GM18519 (cell line): ENCODE data around the gene VILL.
"Not testable (repeated sequence)": the region's sequence is repeated elsewhere in the genome, so short reads cannot be mapped to it uniquely, and the experiment has no call there.

Experiments
- ATAC-seq: cut with Tn5 transposase; IDR thresholded peaks from one replicate; pipeline ENCODE4 v1.9.1; 2021; ENCODE audit warnings: mild to moderate bottlenecking, moderate library complexity; ENCODE audit not compliant: unreplicated experiment, low FRiP score

VILL gene

GRCh38 chr3:38031022-38031994, 40.7 kb downstream of the VILL start:
- ATAC-seq, result no peak

DNA sequence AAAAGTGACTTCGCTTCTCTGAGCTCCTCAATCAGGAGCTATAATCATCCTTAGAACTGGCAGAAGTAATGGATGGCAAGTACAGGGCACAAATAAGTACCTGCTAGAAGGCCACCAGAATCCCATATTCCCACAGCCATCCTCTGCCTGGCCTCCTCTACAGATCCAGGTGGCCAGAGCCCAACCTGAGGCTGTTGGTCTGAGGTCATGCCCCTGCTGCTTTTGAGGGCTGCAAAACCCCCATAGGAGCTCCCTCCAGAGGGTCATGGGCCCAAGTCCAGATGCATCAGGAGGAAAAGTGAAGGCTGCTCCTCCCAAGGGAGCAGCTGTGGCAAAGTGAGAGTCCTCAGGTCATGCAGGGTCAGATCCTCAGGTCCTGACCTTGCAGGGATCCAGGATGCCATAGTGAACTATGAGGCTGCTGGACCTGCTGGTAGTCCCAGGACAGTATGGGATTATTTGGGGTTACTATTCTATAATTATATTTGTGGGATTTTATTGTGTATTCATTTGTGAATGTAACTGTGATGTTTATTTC, 41.8 kb downstream of the VILL start:
- ATAC-seq, result no peak

GRCh38 chr3:38033586-38033985, 43.0 kb downstream of the VILL start:
- ATAC-seq, result not testable (repeated sequence)

DNA sequence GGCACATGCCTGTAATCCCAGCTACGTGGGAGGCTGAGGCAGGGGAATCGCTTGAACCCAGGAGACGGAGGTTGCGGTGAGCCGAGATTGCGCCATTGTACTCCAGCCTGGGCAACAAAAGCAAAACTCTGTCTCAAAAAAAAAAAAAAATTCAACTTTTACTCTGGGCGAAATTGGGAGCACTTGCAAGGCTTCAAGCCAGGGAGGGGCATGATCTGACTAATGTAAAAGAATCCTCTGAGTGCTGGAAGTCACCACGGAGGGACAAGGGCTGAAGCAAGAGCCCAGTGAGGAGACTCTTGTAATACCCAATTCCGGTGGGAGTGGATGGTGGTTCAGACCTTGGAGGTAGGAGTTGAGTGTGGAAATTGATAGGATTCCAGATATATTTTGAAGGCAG, 43.7 kb downstream of the VILL start:
- not testable (repeated sequence) for ATAC-seq

GRCh38 chr3:38036286-38036685, 45.7 kb downstream of the VILL start:
- no peak for ATAC-seq

GRCh38 chr3:38036906-38037305, 46.3 kb downstream of the VILL start:
- ATAC-seq, result no peak

- no peak for ATAC-seq
Observed at GRCh38 chr3:38038447-38038911, 47.9 kb downstream of the VILL start.

- ATAC-seq, result peak; percentile 64
Observed at GRCh38 chr3:38039101-38039898, 48.7 kb downstream of the VILL start, which contains the start of gene DLEC1. TSS of gene DLEC1 (plus strand) at chr3:38039208. CDS start at chr3:38039226, 18 bp downstream.

DNA sequence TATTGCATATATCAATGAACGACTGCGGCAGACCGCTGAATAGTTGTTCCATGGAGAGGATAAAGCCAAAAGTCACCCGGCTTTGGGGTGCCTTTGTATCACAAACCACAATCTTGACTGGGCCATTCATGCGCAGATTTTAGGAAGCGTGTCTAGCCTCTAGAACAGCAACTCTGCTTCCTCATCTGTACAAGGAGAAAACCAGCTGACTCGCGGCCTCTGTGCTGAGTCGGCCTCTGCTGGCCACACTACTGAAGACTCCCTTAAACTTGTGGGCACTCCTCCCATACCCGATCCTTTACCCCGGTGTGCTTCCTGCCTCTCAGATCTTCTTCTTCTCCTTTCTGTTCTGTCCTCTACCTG, 49.3 kb downstream of the VILL start:
- ATAC-seq, result peak; percentile 45

DNA sequence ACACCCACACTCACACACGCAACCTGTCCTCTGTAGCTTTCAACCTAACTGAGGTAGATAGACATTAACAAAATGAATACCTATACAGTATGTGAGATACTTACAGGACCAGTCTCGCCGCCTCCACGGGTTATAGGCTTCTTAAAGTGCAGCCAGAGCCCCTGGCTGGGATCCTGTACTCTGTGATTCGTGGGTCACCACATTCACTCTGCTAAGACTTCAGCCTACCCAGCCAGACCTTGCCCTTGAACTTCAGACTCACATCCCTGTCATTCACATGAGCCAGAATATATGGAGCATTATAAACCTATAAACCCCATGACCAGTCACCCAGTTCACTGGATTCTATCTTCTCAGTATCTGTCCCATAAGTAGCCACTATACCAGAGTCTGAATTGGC, 49.8 kb downstream of the VILL start:
- ATAC-seq, result no peak

- no peak for ATAC-seq
Observed at GRCh38 chr3:38043486-38043885, 52.9 kb downstream of the VILL start.

DNA sequence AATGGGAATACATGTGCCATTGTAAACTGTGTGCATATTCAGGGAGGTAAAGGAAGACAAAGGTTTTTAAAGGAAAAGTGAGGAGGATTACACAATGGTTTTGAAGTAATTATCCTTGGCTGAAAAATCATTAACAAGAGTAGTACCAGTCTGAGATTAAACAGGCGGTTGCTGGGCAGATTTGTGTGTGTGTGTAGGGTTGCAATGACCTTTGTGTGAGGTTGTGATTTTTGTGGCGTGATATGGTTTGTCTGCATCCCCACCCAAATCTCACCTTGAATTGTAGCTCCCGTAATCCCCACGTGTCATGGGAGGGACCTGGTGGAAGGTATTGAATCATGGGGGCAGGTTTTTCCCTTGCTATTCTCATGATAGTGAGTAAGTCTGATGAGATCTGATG, 55.4 kb downstream of the VILL start:
- no peak for ATAC-seq

DNA sequence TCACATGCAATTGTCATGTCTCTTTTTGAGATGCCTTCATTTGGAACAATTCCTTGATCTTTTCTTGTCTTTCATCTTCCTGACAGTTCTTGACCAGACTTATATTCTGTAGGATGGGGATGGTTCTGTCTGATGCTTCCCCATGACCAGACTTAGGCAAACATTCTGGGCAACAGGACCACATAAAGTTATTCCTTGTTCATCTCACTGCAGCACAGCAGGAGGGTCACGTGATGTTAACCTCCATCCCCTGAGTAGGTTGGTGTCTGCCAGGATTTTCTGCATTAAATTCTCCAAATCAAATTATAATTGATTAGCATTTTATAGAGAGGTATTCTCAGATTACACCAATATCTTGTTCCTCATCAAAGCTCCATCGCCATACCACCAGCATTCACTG, 56.2 kb downstream of the VILL start:
- no peak for ATAC-seq

- ATAC-seq, result no peak
Observed at GRCh38 chr3:38047896-38048295, 57.3 kb downstream of the VILL start.

DNA sequence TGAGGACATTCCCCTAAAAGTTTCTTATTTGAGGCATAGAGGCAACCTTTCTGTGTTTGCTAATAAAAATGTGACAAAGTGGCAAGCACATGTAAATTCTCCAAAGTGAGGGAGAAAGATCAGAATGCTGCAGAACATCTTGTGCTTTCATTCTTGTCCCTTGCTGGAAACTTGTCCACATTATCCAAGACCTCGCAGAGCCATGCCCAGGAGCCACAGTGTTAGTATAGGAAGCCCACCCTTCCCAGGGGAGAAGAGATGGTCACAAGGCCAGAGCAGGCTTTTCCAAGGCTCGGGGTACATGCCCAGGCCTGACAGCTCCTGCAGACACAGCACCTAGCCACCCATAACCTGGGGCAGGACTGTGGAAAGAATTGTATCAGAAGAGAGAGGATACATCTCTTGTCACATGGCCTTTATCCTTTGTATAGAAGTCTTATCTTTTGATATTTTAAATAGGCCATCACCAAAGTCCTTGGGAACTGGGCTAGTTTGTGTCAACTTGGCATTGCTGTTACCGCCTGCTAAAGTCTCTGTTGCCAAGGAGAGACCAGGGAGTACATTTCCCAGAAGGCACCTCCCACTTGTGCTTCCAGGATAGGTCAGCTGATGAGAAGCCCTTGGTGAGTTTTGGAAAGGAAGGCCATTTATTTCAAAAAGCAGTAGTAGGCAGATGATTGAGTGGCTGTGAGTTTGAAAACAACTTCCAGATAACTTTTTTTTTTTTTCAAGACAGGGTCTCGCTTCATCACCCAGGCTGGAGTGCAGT, 59.0 kb downstream of the VILL start:
- no peak for ATAC-seq

DNA sequence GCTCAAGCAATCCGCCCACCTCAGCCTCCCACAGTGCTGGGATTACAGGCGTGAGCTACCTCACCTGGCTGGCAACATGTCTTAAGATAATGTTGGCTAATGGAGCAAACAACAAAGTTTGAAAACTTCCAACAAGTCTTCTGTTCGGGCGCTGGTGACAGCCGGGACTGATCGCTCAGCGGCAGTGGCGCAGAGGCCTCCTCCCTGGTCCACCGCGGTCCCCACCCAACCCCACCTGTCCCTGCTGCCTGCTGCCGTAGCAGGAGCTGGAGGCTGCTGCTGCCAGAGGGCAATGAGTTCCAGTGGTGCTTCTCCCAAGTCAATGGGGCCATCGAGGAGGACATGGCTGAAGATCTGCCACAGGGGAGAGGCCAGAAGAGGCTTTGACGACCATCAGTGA, 60.5 kb downstream of the VILL start:
- no peak for ATAC-seq

GRCh38 chr3:38053286-38053685, 62.7 kb downstream of the VILL start:
- ATAC-seq, result not testable (repeated sequence)

DNA sequence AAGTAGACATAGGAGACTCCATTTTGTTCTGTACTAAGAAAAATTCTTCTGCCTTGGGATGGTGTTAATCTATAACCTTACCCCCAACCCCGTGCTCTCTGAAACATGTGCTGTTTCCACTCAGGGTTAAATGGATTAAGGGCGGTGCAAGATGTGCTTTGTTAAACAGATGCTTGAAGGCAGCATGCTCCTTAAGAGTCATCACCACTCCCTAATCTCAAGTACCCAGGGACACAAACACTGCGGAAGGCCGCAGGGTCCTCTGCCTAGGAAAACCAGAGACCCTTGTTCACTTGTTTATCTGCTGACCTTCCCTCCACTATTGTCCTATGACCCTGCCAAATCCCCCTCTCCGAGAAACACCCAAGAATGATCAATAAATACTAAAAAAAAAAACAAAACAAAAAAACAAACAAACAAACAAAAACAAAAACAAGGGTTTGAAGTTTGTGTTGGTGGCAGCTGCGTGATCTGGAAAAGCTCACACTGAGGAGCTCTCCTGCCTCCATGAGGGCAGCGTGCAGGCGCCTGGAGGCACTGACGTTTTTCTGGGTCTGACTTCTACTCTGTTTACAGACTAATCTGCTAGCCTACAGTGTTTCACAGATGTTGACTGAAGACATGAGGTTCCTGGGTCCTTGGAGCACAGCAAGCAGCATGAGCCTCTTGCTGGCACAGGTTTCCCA, 63.4 kb downstream of the VILL start:
- ATAC-seq, result not testable (repeated sequence)

DNA sequence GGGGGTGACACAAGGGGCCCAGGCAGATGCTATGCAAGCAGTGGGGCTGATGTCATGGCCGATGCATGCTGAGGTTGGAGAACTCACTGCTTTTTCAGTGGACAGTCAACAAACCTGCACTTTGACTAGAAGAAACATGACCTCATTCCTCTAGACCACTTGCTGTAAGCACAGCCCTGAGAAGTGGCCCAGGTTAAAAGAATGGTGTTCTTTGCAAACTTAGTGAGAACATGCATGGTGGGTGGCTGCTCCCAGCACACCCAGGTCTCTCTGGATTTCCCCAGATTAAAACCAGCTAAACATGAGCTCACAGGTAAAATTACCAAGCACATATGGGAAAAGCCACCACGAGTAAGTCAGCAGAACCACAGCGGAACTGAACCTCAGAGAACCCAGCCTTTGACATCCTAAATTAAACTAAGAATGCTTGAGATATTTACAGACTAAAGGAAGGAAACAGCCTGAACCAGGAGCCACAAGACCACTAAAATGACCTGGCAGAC, 64.0 kb downstream of the VILL start:
- no peak for ATAC-seq
